ENCODE measurements around the gene GARIN5B.

DNA sequence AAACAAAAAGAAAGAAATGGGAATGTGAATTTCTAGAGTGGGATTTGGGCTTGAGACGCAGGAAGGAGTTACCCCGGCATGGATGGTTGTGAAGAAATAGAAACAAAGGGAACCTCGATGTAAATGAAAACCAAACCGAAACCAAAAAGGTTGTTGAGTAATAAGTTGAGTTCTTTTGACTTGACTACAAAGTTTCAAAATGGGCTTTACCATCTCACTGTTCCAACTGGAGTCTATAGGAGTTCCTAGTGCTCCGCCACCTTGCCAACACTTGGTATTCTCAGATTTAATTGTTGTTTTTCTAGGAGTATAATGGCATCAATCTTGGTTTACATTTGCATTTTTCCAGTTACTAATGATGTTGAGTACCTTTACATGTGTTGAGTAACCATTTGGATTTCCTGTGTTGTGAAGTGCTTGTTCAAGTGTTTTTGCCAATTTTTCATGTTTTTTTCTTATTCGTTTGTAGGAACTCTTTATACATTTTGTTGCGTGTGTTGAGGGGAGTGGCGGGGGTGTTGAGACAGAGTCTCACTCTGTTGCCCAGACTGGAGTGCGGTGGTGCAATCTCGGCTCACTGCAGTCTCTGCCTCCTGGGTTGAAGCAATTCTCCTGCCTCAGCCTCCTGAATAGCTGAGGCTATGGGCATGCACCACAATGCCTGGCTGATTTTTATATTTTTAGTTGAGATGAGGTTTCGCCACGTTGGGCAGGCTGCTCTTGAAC is 35.3 kb upstream of the GARIN5B start:
- TF ChIP-seq POLR2A (IDR thresholded peaks at IDR 0.05) = no peak
- TF ChIP-seq, protein P1, sequence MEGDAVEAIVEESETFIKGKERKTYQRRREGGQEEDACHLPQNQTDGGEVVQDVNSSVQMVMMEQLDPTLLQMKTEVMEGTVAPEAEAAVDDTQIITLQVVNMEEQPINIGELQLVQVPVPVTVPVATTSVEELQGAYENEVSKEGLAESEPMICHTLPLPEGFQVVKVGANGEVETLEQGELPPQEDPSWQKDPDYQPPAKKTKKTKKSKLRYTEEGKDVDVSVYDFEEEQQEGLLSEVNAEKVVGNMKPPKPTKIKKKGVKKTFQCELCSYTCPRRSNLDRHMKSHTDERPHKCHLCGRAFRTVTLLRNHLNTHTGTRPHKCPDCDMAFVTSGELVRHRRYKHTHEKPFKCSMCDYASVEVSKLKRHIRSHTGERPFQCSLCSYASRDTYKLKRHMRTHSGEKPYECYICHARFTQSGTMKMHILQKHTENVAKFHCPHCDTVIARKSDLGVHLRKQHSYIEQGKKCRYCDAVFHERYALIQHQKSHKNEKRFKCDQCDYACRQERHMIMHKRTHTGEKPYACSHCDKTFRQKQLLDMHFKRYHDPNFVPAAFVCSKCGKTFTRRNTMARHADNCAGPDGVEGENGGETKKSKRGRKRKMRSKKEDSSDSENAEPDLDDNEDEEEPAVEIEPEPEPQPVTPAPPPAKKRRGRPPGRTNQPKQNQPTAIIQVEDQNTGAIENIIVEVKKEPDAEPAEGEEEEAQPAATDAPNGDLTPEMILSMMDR (IDR thresholded peaks at IDR 0.05) = no peak
